Endothelial cell of umbilical vein (primary cell): ENCODE data around the gene FOXP1. TPM values are rescaled to one million over a fixed set of nuclear protein-coding genes. Genes with fewer than 3 reads are reported as not detected.

Experiments
- BruUV-seq: library from RNA; stranded (reverse); fragments of 400-500 nt; replicated peaks from 2 replicates; lab custom pipeline; 2021; lab: Mats Ljungman, UMichigan
- CTCF ChIA-PET: fragments of 300-600, 350-600 bp; sonication (Branson Sonifier 250); formaldehyde crosslinking; loops from one replicate; lab custom pipeline; 2021; ENCODE audit warnings: antibody characterized with exemption, inconsistent platforms; lab: Charles Lee
- POLR2A ChIA-PET: fragments of 300-600, 350-600 bp; sonication (Branson Sonifier 250); formaldehyde crosslinking; loops from one replicate; lab custom pipeline; 2021; ENCODE audit warnings: antibody characterized with exemption, inconsistent platforms; lab: Charles Lee
- DNase-seq: peaks from one replicate; pipeline ENCODE4 v3.0.0-alpha.2; 2011; ENCODE audit warnings: low read depth, low spot score
- FAIRE-seq: peaks from 2 replicates; lab custom pipeline; 2011; peaks lifted over from hg19 to GRCh38; lab: Jason Lieb, UNC
- H2AFZ ChIP-seq: 2 replicates; pipeline ENCODE4 v1.6.0; 2012; ENCODE audit warnings: low read depth, low read length, control low read depth, inconsistent platforms
- H3K27ac ChIP-seq: 2 replicates; pipeline ENCODE4 v1.5.1; 2011; ENCODE audit warnings: low read depth, mild to moderate bottlenecking, control low read depth, low read length, moderate library complexity; ENCODE audit not compliant: insufficient read depth
- H3K27me3 ChIP-seq, 2 experiments: 2 replicates each; pipeline versions ENCODE4 v1.6.0 to v1.6.1; 2011; ENCODE audit warnings: low read length in 2 of 2, mixed read lengths in 1 of 2; ENCODE audit not compliant: control insufficient read depth in 2 of 2, insufficient read depth in 2 of 2
- H3K36me3 ChIP-seq, 2 experiments: 2 replicates in 1 of 2; 3 replicates in 1 of 2; pipeline ENCODE4 v1.5.1; 2011; ENCODE audit warnings: low read length in 2 of 2, mild to moderate bottlenecking in 1 of 2, moderate library complexity in 1 of 2; ENCODE audit not compliant: control insufficient read depth in 2 of 2, insufficient read depth in 2 of 2; ENCODE audit errors: extremely low read depth in 1 of 2
- H3K4me1 ChIP-seq: 3 replicates; pipeline ENCODE4 v1.5.1; 2011; ENCODE audit warnings: mild to moderate bottlenecking, low read length; ENCODE audit not compliant: control insufficient read depth, insufficient read depth; ENCODE audit errors: extremely low read depth
- H3K4me2 ChIP-seq: 2 replicates; pipeline ENCODE4 v1.6.1; 2011; ENCODE audit warnings: low read length, control low read depth, mixed read lengths; ENCODE audit not compliant: insufficient read depth
- H3K4me3 ChIP-seq, 3 experiments: fragments of 200-600 bp in 1 of 3; sonication (generic), shearing (Covaris generic) in 1 of 3; replicated peaks in 1 of 3; 2 replicates each; pipeline ENCODE4 v1.5.1; 2011 to 2016; ENCODE audit warnings: control low read depth in 3 of 3, low read length in 3 of 3, mild to moderate bottlenecking in 2 of 3, inconsistent platforms in 1 of 3, low read depth in 1 of 3, moderate library complexity in 1 of 3; ENCODE audit not compliant: insufficient read depth in 1 of 3
- H3K79me2 ChIP-seq: 2 replicates; pipeline ENCODE4 v1.6.0; 2012; ENCODE audit warnings: low read length, inconsistent platforms; ENCODE audit not compliant: control insufficient read depth, insufficient read depth
- H3K9ac ChIP-seq: replicated peaks from 2 replicates; pipeline ENCODE3; 2011; ENCODE audit warnings: low read length, control low read depth; ENCODE audit not compliant: insufficient read depth; ENCODE audit errors: extremely low read depth
- H3K9me1 ChIP-seq: replicated peaks from 3 replicates; pipeline ENCODE4 v1.6.0; 2011; ENCODE audit warnings: mild to moderate bottlenecking, low read length; ENCODE audit not compliant: control insufficient read depth, insufficient read depth; ENCODE audit errors: extremely low read depth
- H3K9me3 ChIP-seq: replicated peaks from 2 replicates; pipeline ENCODE4 v1.5.1; 2012; ENCODE audit warnings: low read length, inconsistent platforms; ENCODE audit not compliant: control insufficient read depth, insufficient read depth
- H4K20me1 ChIP-seq: replicated peaks from 2 replicates; pipeline ENCODE3; 2011; ENCODE audit warnings: mild to moderate bottlenecking, low read length; ENCODE audit not compliant: control insufficient read depth, insufficient read depth; ENCODE audit errors: extremely low read depth
- CTCF ChIP-seq, 2 donors: IDR thresholded peaks; 1 replicate in 1 of 2; 2 replicates in 1 of 2; pipeline ENCODE4 v1.5.1; 2011; ENCODE audit warnings: low read length in 2 of 2, mild to moderate bottlenecking in 2 of 2, moderate library complexity in 2 of 2, control low read depth in 1 of 2, inconsistent platforms in 1 of 2, low read depth in 1 of 2; ENCODE audit not compliant: insufficient read depth in 1 of 2; ENCODE audit errors: extremely low read depth in 1 of 2
- EZH2 ChIP-seq: IDR thresholded peaks from 2 replicates; pipeline ENCODE4 v1.6.1; 2012; ENCODE audit warnings: borderline replicate concordance, low read depth, mild to moderate bottlenecking, moderate library complexity, low read length, inconsistent platforms; ENCODE audit not compliant: severe bottlenecking
- FOS ChIP-seq: IDR thresholded peaks from 2 replicates; pipeline ENCODE4 v1.6.1; 2011; ENCODE audit warnings: mild to moderate bottlenecking, low read length, moderate library complexity, borderline replicate concordance; ENCODE audit not compliant: insufficient read depth
- GATA2 ChIP-seq: IDR thresholded peaks from 2 replicates; pipeline ENCODE4 v1.7.0; 2011; ENCODE audit warnings: low read depth, mild to moderate bottlenecking, moderate library complexity, mixed read lengths, low read length; ENCODE audit not compliant: insufficient read length, insufficient read depth
- JUN ChIP-seq: IDR thresholded peaks from 2 replicates; pipeline ENCODE4 v1.6.1; 2011; ENCODE audit warnings: borderline replicate concordance, low read depth; ENCODE audit not compliant: insufficient read length, insufficient read depth
- MAX ChIP-seq: IDR thresholded peaks from 2 replicates; pipeline ENCODE4 v1.6.1; 2011; ENCODE audit not compliant: insufficient read depth, insufficient read length
- MYC ChIP-seq: IDR thresholded peaks from one replicate; pipeline ENCODE4 v1.6.1; 2011; ENCODE audit warnings: mild to moderate bottlenecking, low read depth, low read length
- POLR2A ChIP-seq: IDR thresholded peaks from 2 replicates; pipeline ENCODE4 v1.6.1; 2012; ENCODE audit warnings: low read depth, mild to moderate bottlenecking, control low read depth, low read length
- POLR2AphosphoS5 ChIP-seq: IDR thresholded peaks from 2 replicates; pipeline ENCODE4 v1.6.1; 2012; ENCODE audit warnings: low read depth, mild to moderate bottlenecking, control low read depth, low read length, moderate library complexity; ENCODE audit not compliant: insufficient read depth
- dilution Hi-C: fragments of 300-500 bp; cut with MboI; formaldehyde crosslinking; loops from one replicate; pipeline ENCODE4 v1.15.0; 2019; ENCODE audit warnings: low sequenced_read_pairs; ENCODE audit not compliant: extremely low pct_ligation_motif_present
- intact Hi-C: fragments of 100-400 bp; cut with micrococcal nuclease; formaldehyde crosslinking; loops from one replicate; pipeline ENCODE4 v1.10.0; 2022
- polyA plus RNA-seq, 4 experiments: library from polyadenylated mRNA; depleted of rRNA in 3 of 4; stranded (reverse) in 3 of 4; unstranded in 1 of 4; fragments of >200 nt; gene quantifications; 2 replicates each; pipeline versions ENCODE4 v1.2.1 to v1.2.3, GENCODE V29; 2011 to 2012; ENCODE audit warnings: missing spikeins in 1 of 4
- total RNA-seq: library from RNA; stranded (reverse); gene quantifications from 2 replicates; pipeline ENCODE4 v1.2.3, GENCODE V29; 2021

The FOXP1 gene
- total and polyA plus RNA-seq, 2 donors (not counting 3 experiments of a cell fraction or from before 2014, with no cell fraction given), result 41.0 to 107 TPM

- Histone ChIP-seq H3K9me1 (no peaks in the 10 kb centered on the region), H3K4me3 (no peak overlapping the region), H3K9ac (no peak overlapping the region), H4K20me1 (no peaks in the 10 kb centered on the region), H2AFZ (no peak overlapping the region), H3K36me3 (no peaks in the 10 kb centered on the region), H3K79me2 (no peaks in the 10 kb centered on the region), H3K4me2 (no peak overlapping the region), H3K27ac (no peak overlapping the region), H3K4me1 (no peaks in the 10 kb centered on the region), H3K27me3 (no peaks in the 10 kb centered on the region), H3K9me3 (no peaks in the 10 kb centered on the region)
- POLR2A ChIA-PET, result no interaction called here
- no peak for FAIRE-seq
- no peak for DNase-seq
- no TSS peak for BruUV-seq
- intact Hi-C loops (no loop called here), dilution Hi-C loops (no loop called here)
- TF ChIP-seq EZH2, result no peak
- TF ChIP-seq JUN, result no peak
- TF ChIP-seq FOS, result no peak
- no peak for TF ChIP-seq MAX
- no peak for TF ChIP-seq CTCF (IDR thresholded peaks at IDR 0.05; ENCODE audit: extremely low read depth in 1 of 2, insufficient read depth in 1 of 2, low read depth in 1 of 2, low read length in 2 of 2)
- TF ChIP-seq MYC, result no peak
- no peak for TF ChIP-seq POLR2A
- TF ChIP-seq GATA2, result no peak
- TF ChIP-seq POLR2AphosphoS5, result no peak
- CTCF ChIA-PET, result interaction anchor here (1.3 kb wide), 1 partner anchor 10 kb away, joined by 3 read pairs; no protein-coding TSS in a partner anchor
Measured at GRCh38 chr3:71568207-71568606, 15.3 kb downstream of the FOXP1 start.
